SK-N-MC (cell line): ENCODE results near the gene GZMM.

Source experiments
- EZH2 ChIP-seq: fragments of 200-600 bp; sonication (generic); IDR thresholded peaks from one replicate; pipeline ENCODE4 v1.6.1; 2017; ENCODE audit warnings: antibody characterized with exemption
- POLR2AphosphoS5 ChIP-seq: IDR thresholded peaks from 2 replicates; pipeline ENCODE4 v1.6.1; 2012; ENCODE audit warnings: mild to moderate bottlenecking, low read depth, low read length, borderline replicate concordance

DNA sequence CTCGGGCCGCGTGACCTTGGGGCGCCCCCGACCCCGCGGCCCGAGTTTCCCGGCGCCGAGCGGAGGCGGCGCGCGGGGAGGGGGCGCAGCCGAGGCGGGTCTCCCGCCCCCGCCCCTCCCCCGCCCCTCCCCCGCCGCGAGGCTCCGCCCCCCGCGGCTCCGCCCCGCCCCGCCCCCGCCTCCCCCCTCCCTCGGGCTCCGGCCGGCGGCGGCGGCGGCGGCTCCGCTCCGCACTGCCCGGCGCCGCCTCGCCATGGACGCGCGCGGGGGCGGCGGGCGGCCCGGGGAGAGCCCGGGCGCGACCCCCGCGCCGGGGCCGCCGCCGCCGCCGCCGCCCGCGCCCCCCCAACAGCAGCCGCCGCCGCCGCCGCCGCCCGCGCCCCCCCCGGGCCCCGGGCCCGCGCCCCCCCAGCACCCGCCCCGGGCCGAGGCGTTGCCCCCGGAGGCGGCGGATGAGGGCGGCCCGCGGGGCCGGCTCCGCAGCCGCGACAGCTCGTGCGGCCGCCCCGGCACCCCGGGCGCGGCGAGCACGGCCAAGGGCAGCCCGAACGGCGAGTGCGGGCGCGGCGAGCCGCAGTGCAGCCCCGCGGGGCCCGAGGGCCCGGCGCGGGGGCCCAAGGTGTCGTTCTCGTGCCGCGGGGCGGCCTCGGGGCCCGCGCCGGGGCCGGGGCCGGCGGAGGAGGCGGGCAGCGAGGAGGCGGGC, 46.0 kb downstream of the GZMM start, which contains the start of gene HCN2:
- no peak for TF ChIP-seq POLR2AphosphoS5
- TF ChIP-seq EZH2: no peak
